Heart left ventricle (tissue), 16 donors: ENCODE data around the gene SNED1. TPM values are rescaled to one million over a fixed set of nuclear protein-coding genes. Genes with fewer than 3 reads are reported as not detected.

ENCODE experiments used
- ATAC-seq, 4 donors: fragments of 200-7000 bp; cut with Tn5 transposase; one replicate each; pipeline ENCODE4 v1.9.1; 2020 to 2022; ENCODE audit warnings: moderate library complexity in 4 of 4, mild to moderate bottlenecking in 3 of 4, moderate number of reproducible peaks in 1 of 4
- DNase-seq, 5 donors: peaks; one replicate each; pipeline ENCODE4 v3.0.0-alpha.2; 2020
- H3K27ac ChIP-seq, 12 donors: fragments of 200-600 bp; sonication (generic) in 4 of 12; one replicate each; pipeline versions ENCODE4 v1.5.0 to v1.8.0; 2016 to 2022; ENCODE audit warnings: mild to moderate bottlenecking in 2 of 12
- H3K27me3 ChIP-seq, 9 donors: fragments of 200-600 bp; sonication (generic) in 2 of 9; one replicate each; pipeline versions ENCODE4 v1.5.1 to v1.8.0; 2016 to 2022; ENCODE audit warnings: mild to moderate bottlenecking in 3 of 9
- H3K36me3 ChIP-seq, 9 donors: fragments of 200-600 bp; sonication (generic) in 2 of 9; one replicate each; pipeline versions ENCODE4 v1.5.0 to v1.8.0; 2018 to 2022; ENCODE audit warnings: mild to moderate bottlenecking in 2 of 9
- H3K4me1 ChIP-seq, 12 donors: fragments of 200-600 bp; sonication (generic) in 4 of 12; one replicate each; pipeline versions ENCODE4 v1.5.0 to v1.8.0; 2016 to 2022; ENCODE audit warnings: mild to moderate bottlenecking in 3 of 12
- H3K4me3 ChIP-seq, 12 donors: fragments of 200-600 bp; sonication (generic) in 4 of 12; one replicate each; pipeline versions ENCODE4 v1.5.0 to v1.8.0; 2017 to 2022; ENCODE audit warnings: mild to moderate bottlenecking in 9 of 12, moderate library complexity in 4 of 12
- H3K9me3 ChIP-seq, 12 donors: fragments of 200-600 bp; sonication (generic) in 4 of 12; one replicate each; pipeline versions ENCODE4 v1.5.0 to v1.8.0; 2016 to 2022; ENCODE audit warnings: mild to moderate bottlenecking in 1 of 12
- CTCF ChIP-seq, 12 donors: fragments of 200-600 bp; sonication (generic) in 4 of 12; IDR thresholded peaks; one replicate each; pipeline versions ENCODE4 v1.5.0 to v1.8.0; 2018 to 2022; ENCODE audit warnings: antibody characterized with exemption in 12 of 12, mild to moderate bottlenecking in 5 of 12
- POLR2A ChIP-seq, 2 donors: fragments of 450-650 bp; IDR thresholded peaks; one replicate each; pipeline ENCODE4 v1.6.1; 2017; ENCODE audit warnings: antibody characterized with exemption in 2 of 2, mild to moderate bottlenecking in 2 of 2, moderate library complexity in 2 of 2
- WGBS, 4 donors: extraction: QIAGEN DNeasy Blood & Tissue Kit in 2 of 4; methylation state at CpG; one replicate each; pipeline versions ENCODE4 v1.1.5 to v1.1.7; 2013 to 2018; 5-methylcytosine and 5-hydroxymethylcytosine counted together
- intact Hi-C, 10 donors: fragments of 100-400 bp; cut with DNase I; formaldehyde crosslinking; loops; one replicate each; pipeline versions ENCODE4 v1.11.1 to v1.14.2; 2022
- polyA plus RNA-seq, 2 donors: library from polyadenylated mRNA; stranded (reverse); fragments of 200-250 nt; gene quantifications; one replicate each; pipeline ENCODE4 v1.2.3, GENCODE V29; 2013
- total RNA-seq, 9 donors: library from RNA; depleted of rRNA in 2 of 9; stranded (reverse); fragments of >200 nt in 2 of 9; fragmentation: NEBNext Ultra II Directional in 3 of 9; extraction: Animal tissue kit (Norgen Biotek cat#: 25700) in 3 of 9; gene quantifications; one replicate each; pipeline versions ENCODE4 v1.1.0 to v1.2.4, GENCODE V29; 2016 to 2023
- donor health status: ischemic (EF 13 %, LVEDD 7.1; RV severe dilation, severe dysfunction).
- donor health status: healthy with polysubstance abuse.
- donor health status: DM: no; HTN: yes; CAD: no.
- donor health status: DM: no; HTN: no; CAD: no.
- donor health status: ischemic (EF 25% LVEDD 6.9; RV normal size, moderate dysfunction).
- donor health status: ischemic (EF 25% LVEDD 5.7; RV mildly dilated, moderate dysfunction).
- donor health status: healthy.
- donor health status: DM: yes; HTN: yes; CAD: no.
- donor health status: ischemic (EF 35%, LVEDD 5.7; RV mildly dilated, moderate dysfunction).
- donor health status: nonischemic (EF 11% LVEDD 7.7; RV severe dilation, severe dysfunction).
- donor health status: DM: yes; HTN: yes; CAD: no.
- donor health status: PGD.
- donor health status: ischemic (EF 29% LVEDD 5.4; RV normal size, mild dysfunction).
- donor health status: nonischemic (EF 23%, LVEDD 6.1; RV moderate dilation, normal function).

Gene SNED1
- total and polyA plus RNA-seq, 11 donors, result 3.1 to 14.7 (median 4.9) TPM

GRCh38 chr2:241068136-241068941 is 69.9 kb downstream of the SNED1 start:
- Histone ChIP-seq H3K36me3 (peaks cover 0 to 68% (median 8%) of the 10 kb centered on the region in 9 donors), H3K9me3 (no peaks in the 10 kb centered on the region), H3K4me3 (no peak overlapping the region), H3K4me1 (peaks cover 0 to 9% (median 0%) of the 10 kb centered on the region in 12 donors), H3K27me3 (no peaks in the 10 kb centered on the region), H3K27ac (no peak overlapping the region)
- no peak for ATAC-seq
- intact Hi-C loops, result no loop called here
- WGBS, 4 donors, result 84 to 91% (median 89%) methylated on average over 24 to 25 of the region's 25 CpGs
- peak in 1 of 5 donors; percentile 46 for DNase-seq
- TF ChIP-seq CTCF (IDR thresholded peaks at IDR 0.05) (no peak), POLR2A (IDR thresholded peaks at IDR 0.05) (no peak)

GRCh38 chr2:241068942-241069810 is 70.8 kb downstream of the SNED1 start:
- Histone ChIP-seq H3K4me1 (peaks cover 0 to under 1% (median 0%) of the 10 kb centered on the region in 12 donors), H3K27ac (no peak overlapping the region), H3K27me3 (no peaks in the 10 kb centered on the region), H3K9me3 (no peaks in the 10 kb centered on the region), H3K4me3 (no peak overlapping the region), H3K36me3 (peaks cover 0 to 75% (median 14%) of the 10 kb centered on the region in 9 donors)
- 90 to 94% (median 92%) methylated on average over 17 to 28 of the region's 28 CpGs for WGBS, 4 donors
- no peak for ATAC-seq
- intact Hi-C loops, result no loop called here
- TF ChIP-seq POLR2A (IDR thresholded peaks at IDR 0.05), result no peak
- no peak for TF ChIP-seq CTCF (IDR thresholded peaks at IDR 0.05)
- DNase-seq, result peak in 1 of 5 donors; percentile 34

- ATAC-seq (no peak), DNase-seq (no peak)
- H3K4me3 ChIP-seq, result no peak overlapping the region
- no peak overlapping the region for H3K27ac ChIP-seq
- intact Hi-C loops, result loop anchor here in 1 of 10 donors (10.0 kb wide), 1 partner anchor 215 kb away; no protein-coding TSS in a partner anchor
- WGBS, 4 donors, result 61 to 79% (median 76%) methylated on average over 25 to 26 of the region's 26 CpGs
- peaks cover 0 to 82% (median 21%) of the 10 kb centered on the region in 9 donors for H3K36me3 ChIP-seq
- H3K9me3 ChIP-seq, result no peaks in the 10 kb centered on the region
- H3K27me3 ChIP-seq, result no peaks in the 10 kb centered on the region
- no peaks in the 10 kb centered on the region for H3K4me1 ChIP-seq
- TF ChIP-seq CTCF (IDR thresholded peaks at IDR 0.05) (no peak), POLR2A (IDR thresholded peaks at IDR 0.05) (no peak)
Observed at GRCh38 chr2:241069821-241070281, 71.4 kb downstream of the SNED1 start.

- Histone ChIP-seq H3K4me1 (no peaks in the 10 kb centered on the region), H3K27ac (no peak overlapping the region), H3K9me3 (no peaks in the 10 kb centered on the region), H3K4me3 (no peak overlapping the region), H3K27me3 (no peaks in the 10 kb centered on the region), H3K36me3 (peaks cover 0 to 83% (median 26%) of the 10 kb centered on the region in 9 donors)
- DNase-seq (no peak), ATAC-seq (no peak)
- intact Hi-C loops, result loop anchor here in 1 of 10 donors (10.0 kb wide), 1 partner anchor 216 kb away; no protein-coding TSS in a partner anchor
- no peak for TF ChIP-seq POLR2A (IDR thresholded peaks at IDR 0.05)
- TF ChIP-seq CTCF (IDR thresholded peaks at IDR 0.05), result no peak
- WGBS, 4 donors, result 89 to 93% (median 91%) methylated on average over 11 to 13 of the region's 13 CpGs
Observed at GRCh38 chr2:241070361-241070760, 71.9 kb downstream of the SNED1 start.
